A549 (cell line): ENCODE results near the gene BLACAT1.

Source experiments
- CTCF ChIP-seq: fragments of >200 bp; sonication (Bioruptor Twin); formaldehyde crosslinking; IDR thresholded peaks from 3 replicates; pipeline ENCODE4 v1.5.1; 2016
- ELK1 ChIP-seq: fragments of 150-350 bp; IDR thresholded peaks from 2 replicates; pipeline ENCODE4 v1.6.1; 2014; ENCODE audit warnings: low read depth, mild to moderate bottlenecking, low read length
- JUNB ChIP-seq: fragments of >200 bp; sonication (Bioruptor Twin); formaldehyde crosslinking; IDR thresholded peaks from 2 replicates; pipeline ENCODE4 v1.6.1; 2016
- KDM1A ChIP-seq: fragments of 200-600 bp; sonication (generic); IDR thresholded peaks from 2 replicates; pipeline ENCODE4 v1.6.1; 2016; ENCODE audit warnings: low read depth, mild to moderate bottlenecking
- MAFK ChIP-seq: fragments of 450-650 bp; IDR thresholded peaks from 2 replicates; pipeline ENCODE4 v1.6.1; 2014; ENCODE audit not compliant: partially characterized antibody
- NR3C1 ChIP-seq: fragments of >200 bp; sonication (Bioruptor Twin); formaldehyde crosslinking; IDR thresholded peaks from 3 replicates; pipeline ENCODE4 v1.6.1; 2017
- POLR2A ChIP-seq: IDR thresholded peaks from 2 replicates; pipeline ENCODE4 v1.6.1; 2012; ENCODE audit warnings: mild to moderate bottlenecking, low read length
- POLR2AphosphoS2 ChIP-seq: conservative IDR thresholded peaks from 2 replicates; pipeline ENCODE4 v1.6.1; 2012; ENCODE audit warnings: low read length, improper control_type of control experiment, inconsistent platforms
- REST ChIP-seq: fragments of 200-600 bp; sonication (generic); IDR thresholded peaks from 2 replicates; pipeline ENCODE4 v1.6.1; 2016; ENCODE audit warnings: antibody characterized with exemption, mild to moderate bottlenecking, moderate library complexity
- RFX5 ChIP-seq: fragments of 450-650 bp; IDR thresholded peaks from 2 replicates; pipeline ENCODE4 v1.7.1; 2014; ENCODE audit warnings: antibody characterized with exemption, mild to moderate bottlenecking, moderate library complexity
- SREBF2 ChIP-seq: fragments of 450-650 bp; IDR thresholded peaks from 2 replicates; pipeline ENCODE4 v1.6.1; 2014; ENCODE audit warnings: mild to moderate bottlenecking, moderate library complexity
- ZNF302 ChIP-seq: fragments of 250-450 bp; sonication (Bioruptor Pico); IDR thresholded peaks from 2 replicates; pipeline ENCODE4 v1.9.0; 2021; ENCODE audit warnings: inconsistent platforms, mild to moderate bottlenecking, moderate library complexity

- no peak for TF ChIP-seq RFX5
- no peak for TF ChIP-seq CTCF
- no peak for TF ChIP-seq POLR2A
- no peak for TF ChIP-seq ELK1
- TF ChIP-seq POLR2AphosphoS2, result no peak
- no peak for TF ChIP-seq REST
- no peak for TF ChIP-seq NR3C1
- no peak for TF ChIP-seq ZNF302
- no peak for TF ChIP-seq KDM1A
- TF ChIP-seq MAFK, result no peak
- no peak for TF ChIP-seq SREBF2
- no peak for TF ChIP-seq JUNB
Measured at GRCh38 chr1:205417870-205418635, 37.8 kb downstream of the BLACAT1 start.
